Measurements from ENCODE around the gene LRRC3. TPM values are rescaled to one million over a fixed set of nuclear protein-coding genes. Genes with fewer than 3 reads are reported as not detected.

The LRRC3 gene
- total and polyA plus RNA-seq, 2 of the 4 experiments (the other 2 are of a cell fraction) = under 0.01 to 0.38 TPM

DNA sequence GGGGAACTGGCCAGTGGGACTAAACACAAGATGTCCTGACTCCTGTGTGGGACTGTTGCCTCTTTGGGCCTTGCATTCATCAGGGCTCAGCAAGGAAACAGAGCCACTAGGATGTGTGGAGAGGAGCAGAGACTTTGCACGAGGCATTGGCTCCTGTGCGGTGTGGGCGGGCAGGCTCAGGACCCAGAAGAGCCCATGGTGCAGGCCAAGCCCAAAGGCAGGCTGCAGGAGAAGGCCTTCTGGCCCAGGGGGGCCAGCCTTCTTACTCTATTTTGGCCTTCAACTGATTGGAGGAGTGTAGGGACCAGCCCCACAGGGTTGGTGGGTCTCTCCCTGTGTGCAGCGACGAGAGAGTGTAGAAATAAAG, 23.5 kb downstream of the LRRC3 start:
- in situ Hi-C loops (cut with MboI; ENCODE audit: low sequenced_read_pairs) = no loop called here
- BruUV-seq (replicated peaks) = no TSS peak
- WGBS, 2 experiments (ENCODE audit: extremely low coverage in 2 of 2, insufficient read length in 1 of 2) = 70% methylated on average over 3 of the region's 5 CpGs; no CpG with 5 or more reads in 1 of the 2 experiments

More for the DNA sequence above, 23.5 kb downstream of the LRRC3 start:
- Histone ChIP-seq H2BK5ac (ENCODE audit: low read depth, low read length, poor library complexity, severe bottlenecking) (no peak overlapping the region), H2BK120ac (ENCODE audit: low read depth, low read length) (no peak overlapping the region), H4K8ac (ENCODE audit: low read depth in 2 of 2, low read length in 2 of 2) (no peak overlapping the region), H3K9ac (ENCODE audit: low read depth, low read length) (no peak overlapping the region), H3K27me3 (ENCODE audit: control insufficient read depth, insufficient read depth, low read length) (peaks cover 12% of the 10 kb centered on the region), H2BK20ac (ENCODE audit: low read depth, low read length) (no peak overlapping the region), H4K20me1 (ENCODE audit: insufficient read depth, low read length) (no peaks in the 10 kb centered on the region), H2BK15ac (ENCODE audit: low read depth, low read length) (no peak overlapping the region), H3K9me3 (ENCODE audit: control insufficient read depth, insufficient read depth, low read length) (no peaks in the 10 kb centered on the region), H3K4ac (ENCODE audit: low read depth, low read length) (no peak overlapping the region), H2AK9ac (replicated peaks; ENCODE audit: low read depth, low read length, poor library complexity) (no peak overlapping the region), H3K79me1 (ENCODE audit: low read depth in 1 of 2, low read length in 2 of 2) (no peaks in the 10 kb centered on the region), H2AK5ac (ENCODE audit: low read depth, low read length) (no peak overlapping the region), H3K56ac (ENCODE audit: extremely low read depth, insufficient read depth, low read length) (no peak overlapping the region), H4K5ac (ENCODE audit: low read depth, low read length) (no peak overlapping the region), H2AFZ (replicated peaks; ENCODE audit: low read length, poor library complexity) (no peak overlapping the region), H3K23ac (ENCODE audit: low read depth, low read length) (no peak overlapping the region), H3K36me3 (ENCODE audit: control insufficient read depth, insufficient read depth, low read length) (no peaks in the 10 kb centered on the region), H4K91ac (ENCODE audit: insufficient read depth, low read depth, low read length) (no peak overlapping the region), H3K18ac (ENCODE audit: low read depth, low read length) (no peak overlapping the region), H3K9me1 (ENCODE audit: insufficient read depth, low read length) (no peaks in the 10 kb centered on the region), H3K27ac (ENCODE audit: insufficient read depth, low read length) (no peak overlapping the region), H3K14ac (replicated peaks; ENCODE audit: low read depth, low read length) (no peak overlapping the region), H3K4me1 (ENCODE audit: control insufficient read depth, insufficient read depth, low read length) (no peaks in the 10 kb centered on the region), H3K4me3 (ENCODE audit: insufficient read depth, low read depth, low read length) (no peak overlapping the region), H3K4me2 (ENCODE audit: low read depth, low read length) (no peak overlapping the region)
- ChIA-PET CTCF (no interaction called here), POLR2A (ENCODE audit: unreplicated experiment) (no interaction called here)
- intact Hi-C loops (cut with micrococcal nuclease) (no loop called here), dilution Hi-C loops (cut with HindIII; ENCODE audit: low sequenced_read_pairs, unreplicated experiment) (no loop called here)
- DNase-seq (no peak), ATAC-seq (ENCODE audit: low read depth) (no peak)
- TF ChIP-seq RCOR1 (IDR thresholded peaks at IDR 0.05; ENCODE audit: insufficient replicate concordance, low read length) (no peak), MAZ (IDR thresholded peaks at IDR 0.05; ENCODE audit: borderline replicate concordance, low read depth, low read length) (no peak), CHD1 (IDR thresholded peaks at IDR 0.05; ENCODE audit: low read depth, low read length) (no peak), SMC3 (IDR thresholded peaks at IDR 0.05; ENCODE audit: low read depth, low read length) (no peak), BHLHE40 (IDR thresholded peaks at IDR 0.05; ENCODE audit: low read depth, low read length) (no peak), RAD21 (IDR thresholded peaks at IDR 0.05; ENCODE audit: low read length) (no peak), CTCF (conservative IDR thresholded peaks at IDR 0.05; ENCODE audit: low read depth, low read length) (no peak), NFE2L2 (IDR thresholded peaks at IDR 0.05; ENCODE audit: low read depth, low read length) (no peak), CEBPB (IDR thresholded peaks at IDR 0.05; ENCODE audit: low read depth, low read length) (no peak), RFX5 (IDR thresholded peaks at IDR 0.05; ENCODE audit: low read depth, low read length) (no peak), MXI1 (IDR thresholded peaks at IDR 0.05; ENCODE audit: borderline replicate concordance, low read depth, low read length) (no peak), MAFK (IDR thresholded peaks at IDR 0.05; ENCODE audit: low read depth, low read length) (no peak), FOS (IDR thresholded peaks at IDR 0.05; ENCODE audit: low read depth, low read length) (no peak), POLR2A (IDR thresholded peaks at IDR 0.05; ENCODE audit: low read depth, low read length) (no peak)
- TF ChIP-seq, protein P1, sequence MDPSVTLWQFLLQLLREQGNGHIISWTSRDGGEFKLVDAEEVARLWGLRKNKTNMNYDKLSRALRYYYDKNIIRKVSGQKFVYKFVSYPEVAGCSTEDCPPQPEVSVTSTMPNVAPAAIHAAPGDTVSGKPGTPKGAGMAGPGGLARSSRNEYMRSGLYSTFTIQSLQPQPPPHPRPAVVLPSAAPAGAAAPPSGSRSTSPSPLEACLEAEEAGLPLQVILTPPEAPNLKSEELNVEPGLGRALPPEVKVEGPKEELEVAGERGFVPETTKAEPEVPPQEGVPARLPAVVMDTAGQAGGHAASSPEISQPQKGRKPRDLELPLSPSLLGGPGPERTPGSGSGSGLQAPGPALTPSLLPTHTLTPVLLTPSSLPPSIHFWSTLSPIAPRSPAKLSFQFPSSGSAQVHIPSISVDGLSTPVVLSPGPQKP (IDR thresholded peaks at IDR 0.05; ENCODE audit: borderline replicate concordance, low read depth, low read length) = no peak
- TF ChIP-seq, protein P2, sequence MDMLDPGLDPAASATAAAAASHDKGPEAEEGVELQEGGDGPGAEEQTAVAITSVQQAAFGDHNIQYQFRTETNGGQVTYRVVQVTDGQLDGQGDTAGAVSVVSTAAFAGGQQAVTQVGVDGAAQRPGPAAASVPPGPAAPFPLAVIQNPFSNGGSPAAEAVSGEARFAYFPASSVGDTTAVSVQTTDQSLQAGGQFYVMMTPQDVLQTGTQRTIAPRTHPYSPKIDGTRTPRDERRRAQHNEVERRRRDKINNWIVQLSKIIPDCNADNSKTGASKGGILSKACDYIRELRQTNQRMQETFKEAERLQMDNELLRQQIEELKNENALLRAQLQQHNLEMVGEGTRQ (IDR thresholded peaks at IDR 0.05; ENCODE audit: low read depth, low read length) = no peak

All from IMR-90 (cell line).